H9 (cell line): ENCODE results near the gene TMC1. TPM values are rescaled to one million over a fixed set of nuclear protein-coding genes. Genes with fewer than 3 reads are reported as not detected.

Experiments
- DNase-seq: peaks from one replicate; pipeline ENCODE4 v3.0.0-alpha.2; 2017
- H2AFZ ChIP-seq: one replicate; pipeline ENCODE4 v1.6.1; 2013; ENCODE audit warnings: mild to moderate bottlenecking, low read length, control low read depth, moderate library complexity
- H2AK5ac ChIP-seq: 2 replicates; pipeline ENCODE4 v1.6.1; 2013; ENCODE audit warnings: low read length, control low read depth, mixed read lengths; ENCODE audit not compliant: insufficient read length
- H2BK120ac ChIP-seq: one replicate; pipeline ENCODE4 v1.6.1; 2013; ENCODE audit warnings: low read depth, mild to moderate bottlenecking, low read length, control low read depth, inconsistent platforms; ENCODE audit not compliant: poor library complexity, severe bottlenecking
- H2BK12ac ChIP-seq: 2 replicates; pipeline ENCODE4 v1.6.1; 2013; ENCODE audit warnings: low read length, control low read depth, mixed read lengths, low read depth; ENCODE audit not compliant: insufficient read length
- H2BK15ac ChIP-seq: 2 replicates; pipeline ENCODE4 v1.6.1; 2013; ENCODE audit warnings: low read depth, low read length, control low read depth
- H2BK20ac ChIP-seq: one replicate; pipeline ENCODE4 v1.6.1; 2013; ENCODE audit warnings: low read depth, mild to moderate bottlenecking, low read length, control low read depth, inconsistent platforms; ENCODE audit not compliant: poor library complexity, severe bottlenecking
- H2BK5ac ChIP-seq: 2 replicates; pipeline ENCODE4 v1.6.1; 2013; ENCODE audit warnings: low read length, control low read depth, mixed read lengths; ENCODE audit not compliant: insufficient read length
- H3K14ac ChIP-seq: 2 replicates; pipeline ENCODE4 v1.6.1; 2013; ENCODE audit warnings: low read length, control low read depth; ENCODE audit not compliant: insufficient read depth
- H3K18ac ChIP-seq: 2 replicates; pipeline ENCODE4 v1.6.1; 2013; ENCODE audit warnings: low read depth, mild to moderate bottlenecking, mixed read lengths, low read length, control low read depth; ENCODE audit not compliant: insufficient read length
- H3K23ac ChIP-seq: 2 replicates; pipeline ENCODE4 v1.6.1; 2013; ENCODE audit warnings: low read length, control low read depth, mixed read lengths, low read depth; ENCODE audit not compliant: insufficient read length
- H3K23me2 ChIP-seq: 2 replicates; pipeline ENCODE4 v1.6.1; 2013; ENCODE audit warnings: low read depth, mild to moderate bottlenecking, mixed read lengths, low read length, control low read depth; ENCODE audit not compliant: insufficient read length, poor library complexity, severe bottlenecking
- H3K27ac ChIP-seq: 2 replicates; pipeline ENCODE4 v1.5.1; 2013; ENCODE audit warnings: low read length, control low read depth, mixed read lengths, low read depth; ENCODE audit not compliant: insufficient read length
- H3K27me3 ChIP-seq: 2 replicates; pipeline ENCODE4 v1.6.1; 2013; ENCODE audit warnings: low read length, control low read depth, inconsistent platforms; ENCODE audit not compliant: insufficient read depth
- H3K4ac ChIP-seq: 2 replicates; pipeline ENCODE4 v1.6.1; 2013; ENCODE audit warnings: low read depth, mild to moderate bottlenecking, control low read depth, inconsistent platforms, low read length, moderate library complexity
- H3K4me1 ChIP-seq: 2 replicates; pipeline ENCODE4 v1.6.1; 2013; ENCODE audit warnings: low read length, control low read depth, inconsistent platforms; ENCODE audit not compliant: insufficient read depth
- H3K4me2 ChIP-seq: 2 replicates; pipeline ENCODE4 v1.6.1; 2013; ENCODE audit warnings: low read length, control low read depth, mixed read lengths; ENCODE audit not compliant: insufficient read length, insufficient read depth
- H3K56ac ChIP-seq: 2 replicates; pipeline ENCODE4 v1.6.1; 2013; ENCODE audit warnings: low read depth, mild to moderate bottlenecking, mixed read lengths, low read length, control low read depth; ENCODE audit not compliant: insufficient read length
- H3K79me1 ChIP-seq: 2 replicates; pipeline ENCODE4 v1.6.1; 2013; ENCODE audit warnings: low read depth, mild to moderate bottlenecking, moderate library complexity, low read length, control low read depth, inconsistent platforms; ENCODE audit not compliant: insufficient read depth, poor library complexity, severe bottlenecking
- H3K79me2 ChIP-seq: 2 replicates; pipeline ENCODE4 v1.6.1; 2013; ENCODE audit warnings: low read length, control low read depth, inconsistent platforms; ENCODE audit not compliant: insufficient read depth
- H3K9ac ChIP-seq: 2 replicates; pipeline ENCODE4 v1.6.1; 2013; ENCODE audit warnings: low read length, control low read depth, mixed read lengths; ENCODE audit not compliant: insufficient read length; ENCODE audit errors: extremely low read depth
- H3K9me3 ChIP-seq: one replicate; pipeline ENCODE4 v1.6.1; 2013; ENCODE audit warnings: low read depth, low read length, inconsistent platforms; ENCODE audit not compliant: control insufficient read depth
- H3T11ph ChIP-seq: one replicate; pipeline ENCODE4 v1.6.1; 2013; ENCODE audit warnings: mild to moderate bottlenecking, low read length, control low read depth, inconsistent platforms
- H4K20me1 ChIP-seq: one replicate; pipeline ENCODE4 v1.6.1; 2013; ENCODE audit not compliant: control insufficient read depth, insufficient read length, insufficient read depth
- H4K5ac ChIP-seq: 2 replicates; pipeline ENCODE4 v1.6.1; 2013; ENCODE audit warnings: low read depth, mild to moderate bottlenecking, mixed read lengths, low read length, control low read depth; ENCODE audit not compliant: insufficient read length
- H4K8ac ChIP-seq: replicated peaks from 2 replicates; pipeline ENCODE4 v1.6.1; 2013; ENCODE audit warnings: low read length, control low read depth, mixed read lengths, low read depth; ENCODE audit not compliant: insufficient read length
- H4K91ac ChIP-seq: 2 replicates; pipeline ENCODE4 v1.6.1; 2013; ENCODE audit warnings: low read depth, mild to moderate bottlenecking, moderate library complexity, mixed read lengths, low read length, control low read depth; ENCODE audit not compliant: insufficient read length
- H3K27ac Mint-ChIP-seq, 3 experiments: 2 replicates in 2 of 3; 3 replicates in 1 of 3; pipeline ENCODE4 v1.8.0; 2020 to 2021; ENCODE audit warnings: mixed read lengths in 3 of 3, mild to moderate bottlenecking in 1 of 3, moderate library complexity in 1 of 3
- H3K27me3 Mint-ChIP-seq: 2 replicates; pipeline ENCODE4 v1.8.0; 2021; ENCODE audit warnings: low read depth, mild to moderate bottlenecking, moderate library complexity, mixed read lengths
- H3K36me3 Mint-ChIP-seq, 3 experiments: 2 replicates in 2 of 3; 3 replicates in 1 of 3; pipeline ENCODE4 v1.8.0; 2020 to 2021; ENCODE audit warnings: low read depth in 3 of 3, mixed read lengths in 3 of 3; ENCODE audit not compliant: insufficient read depth in 1 of 3
- H3K4me1 Mint-ChIP-seq, 2 experiments: 2 replicates each; pipeline ENCODE4 v1.8.0; 2020; ENCODE audit warnings: mixed read lengths in 2 of 2
- H3K4me3 Mint-ChIP-seq, 2 experiments: 2 replicates in 1 of 2; 3 replicates in 1 of 2; pipeline ENCODE4 v1.8.0; 2020 to 2021; ENCODE audit warnings: mild to moderate bottlenecking in 2 of 2, mixed read lengths in 2 of 2, moderate library complexity in 1 of 2
- H3K9me3 Mint-ChIP-seq, 2 experiments: 2 replicates in 1 of 2; 3 replicates in 1 of 2; pipeline ENCODE4 v1.8.0; 2020; ENCODE audit warnings: mild to moderate bottlenecking in 2 of 2, mixed read lengths in 2 of 2, moderate library complexity in 1 of 2
- CTCF ChIP-seq: fragments of 200-600 bp; sonication (generic); conservative IDR thresholded peaks from 3 replicates; pipeline ENCODE4 v1.8.0; 2021; ENCODE audit warnings: antibody characterized with exemption, mild to moderate bottlenecking
- WGBS: extraction: QIAGEN DNeasy Blood & Tissue Kit; methylation state at CpG from one replicate; pipeline ENCODE4 v1.1.7; 2013; ENCODE audit warnings: missing lambda C conversion rate, low lambda C conversion rate, mixed read lengths; ENCODE audit not compliant: insufficient read length; ENCODE audit errors: extremely low coverage; 5-methylcytosine and 5-hydroxymethylcytosine counted together
- total RNA-seq: library from RNA; stranded (reverse); gene quantifications from 2 replicates; pipeline ENCODE4 v1.2.1, GENCODE V29; 2021

The TMC1 gene
- total RNA-seq, 1 experiment from 2014 or later = 2.4 TPM

- H3K79me2 ChIP-seq = no peaks in the 10 kb centered on the region
- no peak overlapping the region for H3K4ac ChIP-seq
- H2AK5ac ChIP-seq = no peak overlapping the region
- H3K9me3 ChIP-seq = no peaks in the 10 kb centered on the region
- H3K9ac ChIP-seq = no peak overlapping the region
- H3T11ph ChIP-seq = no peak overlapping the region
- no peak overlapping the region for H3K27ac Mint-ChIP-seq
- DNase-seq = no peak
- no peak overlapping the region for H3K14ac ChIP-seq
- no peak overlapping the region for H2BK12ac ChIP-seq
- H2AFZ ChIP-seq = no peak overlapping the region
- H4K8ac ChIP-seq = no peak overlapping the region
- no peak for TF ChIP-seq CTCF
- H3K23me2 ChIP-seq = no peaks in the 10 kb centered on the region
- WGBS = no CpG with 5 or more reads among the region's 2 CpGs
- H2BK120ac ChIP-seq = no peak overlapping the region
- peaks cover 2 to 4% of the 10 kb centered on the region in 2 experiments; a peak in 3 of 5 replicates for H3K9me3 Mint-ChIP-seq
- H3K18ac ChIP-seq = no peak overlapping the region
- peaks cover 13 to 21% of the 10 kb centered on the region in 2 experiments for H3K4me1 Mint-ChIP-seq
- H3K36me3 Mint-ChIP-seq = peaks cover 0 to 12% (median 0%) of the 10 kb centered on the region in 3 experiments; a peak in 3 of 7 replicates
- no peaks in the 10 kb centered on the region for H3K4me1 ChIP-seq
- no peaks in the 10 kb centered on the region for H4K20me1 ChIP-seq
- H3K4me3 Mint-ChIP-seq = no peak overlapping the region
- H2BK20ac ChIP-seq = no peak overlapping the region
- H4K5ac ChIP-seq = no peak overlapping the region
- no peaks in the 10 kb centered on the region for H3K79me1 ChIP-seq
- H3K27me3 Mint-ChIP-seq = no peaks in the 10 kb centered on the region
- no peak overlapping the region for H3K4me2 ChIP-seq
- H3K27me3 ChIP-seq = no peaks in the 10 kb centered on the region
- H3K27ac ChIP-seq = no peak overlapping the region
- H2BK15ac ChIP-seq = no peak overlapping the region
- no peak overlapping the region for H4K91ac ChIP-seq
- no peak overlapping the region for H2BK5ac ChIP-seq
- no peak overlapping the region for H3K56ac ChIP-seq
- H3K23ac ChIP-seq = no peak overlapping the region
These were observed 144.0 kb downstream of the TMC1 start for GRCh38 chr9:72665421-72665820.
